Right ventricle myocardium inferior (tissue), 1 donor: ENCODE data around the gene PRRC2B. TPM values are rescaled to one million over a fixed set of nuclear protein-coding genes. Genes with fewer than 3 reads are reported as not detected.
"Not testable (repeated sequence)": the region's sequence is repeated elsewhere in the genome, so short reads cannot be mapped to it uniquely, and the experiment has no call there.

Source experiments
- ATAC-seq: fragments of 200-7000 bp; cut with Tn5 transposase; one replicate; pipeline ENCODE4 v1.9.1; 2020; ENCODE audit warnings: mild to moderate bottlenecking, moderate library complexity
- DNase-seq: peaks from one replicate; pipeline ENCODE4 v3.0.0; 2021; ENCODE audit errors: missing footprints
- intact Hi-C: fragments of 100-400 bp; cut with DNase I; formaldehyde crosslinking; loops from one replicate; pipeline ENCODE4 v1.11.0; 2022
- total RNA-seq: library from RNA; stranded (reverse); fragmentation: NEBNext Ultra II Directional; extraction: Animal tissue kit (Norgen Biotek cat#: 25700); gene quantifications from one replicate; pipeline ENCODE4 v1.2.1, GENCODE V29; 2021
- donor health status: DM: no; HTN: yes; CAD: no; lungs with severe emphysema.

The PRRC2B gene
- total RNA-seq, 1 donor from 2014 or later, result 142 TPM

DNA sequence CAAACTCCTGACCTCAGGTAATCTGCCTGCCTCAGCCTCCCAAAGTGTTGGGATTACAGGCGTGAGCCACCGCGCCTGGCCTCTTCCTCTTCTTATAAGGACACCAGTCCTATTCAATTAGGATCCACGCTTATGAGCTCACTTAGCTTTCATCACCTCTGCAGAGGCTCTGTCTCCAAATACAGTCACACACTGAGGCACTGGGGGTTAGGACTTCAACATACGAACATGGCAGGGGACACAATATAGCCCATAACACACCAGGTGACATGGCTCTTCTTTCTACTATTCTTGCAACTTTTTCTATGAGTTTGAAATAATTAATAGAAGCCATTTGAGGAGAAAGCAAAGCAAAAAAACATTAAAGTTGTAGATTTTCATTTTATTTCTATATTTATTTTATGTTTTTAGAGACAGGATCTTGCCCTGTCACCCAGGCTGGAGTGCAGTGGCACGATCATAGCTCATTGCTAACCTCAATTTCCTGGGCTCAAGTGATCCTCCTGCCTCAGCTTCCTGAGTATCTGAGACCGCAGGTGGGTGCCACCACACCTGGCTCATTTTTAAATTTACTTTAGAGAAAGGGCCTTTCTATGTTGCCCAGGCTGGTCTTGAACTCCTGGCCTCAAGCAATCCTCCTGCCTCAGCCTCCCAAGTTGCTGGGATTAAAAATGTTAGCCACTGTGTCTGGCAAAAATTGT lies 145.5 kb downstream of the PRRC2B start:
- intact Hi-C loops, result no loop called here
- ATAC-seq (no peak), DNase-seq (no peak)

GRCh38 chr9:131543141-131543540 lies 149.3 kb downstream of the PRRC2B start:
- ATAC-seq (no peak), DNase-seq (no peak)
- intact Hi-C loops, result no loop called here

GRCh38 chr9:131545003-131545785 lies 151.3 kb downstream of the PRRC2B start, which contains the start of gene PRRT1B:
Gene PRRT1B (plus strand): TSS chr9:131545523. CDS start chr9:131545616, 93 bp downstream.
- no peak for DNase-seq

DNA sequence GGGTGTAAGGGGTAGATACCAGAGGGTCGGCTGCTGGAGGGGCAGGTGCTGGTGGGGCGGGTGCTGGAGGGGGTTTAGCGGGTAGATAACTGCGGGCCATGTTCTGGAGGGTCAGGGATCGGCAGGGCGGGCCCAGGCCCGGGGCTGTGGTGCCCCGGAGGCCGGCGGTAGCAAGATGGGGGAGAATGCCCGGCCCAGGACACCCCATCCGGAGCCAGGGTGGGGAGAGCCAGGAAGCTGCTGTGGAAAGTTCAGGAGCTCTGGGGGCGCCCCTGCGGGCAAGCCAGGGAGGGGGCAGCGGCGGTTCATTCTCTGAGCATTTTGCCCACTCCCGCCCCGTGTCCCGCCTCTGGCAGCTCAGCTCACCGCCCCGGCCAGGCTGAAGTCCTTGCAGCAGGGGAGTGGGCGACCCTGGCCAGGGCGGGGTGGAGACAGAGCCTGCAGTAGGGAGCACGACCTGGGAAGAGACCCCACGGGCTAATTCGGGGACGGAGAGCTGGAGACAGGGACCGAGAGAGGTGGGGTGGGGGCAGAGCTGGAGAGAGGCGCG lies 152.0 kb downstream of the PRRC2B start:
- intact Hi-C loops, result no loop called here
- DNase-seq (no peak), ATAC-seq (no peak)

More at GRCh38 chr9:131545003-131545785, 151.3 kb downstream of the PRRC2B start, which contains the start of gene PRRT1B:
- no peak for ATAC-seq
- intact Hi-C loops, result no loop called here

DNA sequence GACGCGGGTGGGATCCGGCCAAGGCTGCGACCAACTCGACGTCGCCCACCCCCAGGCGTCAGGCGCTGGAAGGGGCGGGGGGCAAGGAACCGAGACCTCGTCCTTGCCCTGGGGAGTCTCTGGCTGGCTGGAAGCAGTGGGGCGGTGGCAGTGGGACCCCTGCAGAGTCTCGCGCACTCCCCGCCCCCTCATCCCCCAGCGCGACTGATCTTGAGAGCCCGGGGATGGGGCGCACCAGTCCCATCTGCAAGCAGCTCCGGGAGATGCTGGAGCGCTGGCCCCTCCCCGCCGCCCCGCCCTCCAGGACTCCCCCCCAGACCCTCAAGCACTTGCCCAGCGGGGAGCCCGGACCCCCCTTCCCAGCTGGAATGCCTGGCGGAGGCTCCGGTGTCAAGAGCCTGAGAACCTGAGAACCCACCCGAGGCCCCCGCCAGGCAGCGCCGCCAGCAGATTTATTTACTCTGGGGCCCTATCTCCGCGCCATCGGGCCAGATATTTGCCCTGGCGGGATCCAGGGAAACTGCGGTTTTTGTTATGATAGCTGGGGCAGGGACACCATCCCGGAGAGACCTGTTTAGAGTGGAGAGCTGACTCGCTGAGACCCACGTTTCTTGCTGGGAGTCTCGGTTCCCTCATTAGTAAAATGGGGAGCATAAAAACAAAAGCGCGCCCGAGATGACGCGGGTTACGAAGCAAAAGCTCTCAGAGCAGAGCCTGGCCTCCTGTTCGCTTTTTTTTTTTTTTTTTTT lies 152.6 kb downstream of the PRRC2B start:
- intact Hi-C loops, result no loop called here
- ATAC-seq, result no peak
- no peak for DNase-seq

DNA sequence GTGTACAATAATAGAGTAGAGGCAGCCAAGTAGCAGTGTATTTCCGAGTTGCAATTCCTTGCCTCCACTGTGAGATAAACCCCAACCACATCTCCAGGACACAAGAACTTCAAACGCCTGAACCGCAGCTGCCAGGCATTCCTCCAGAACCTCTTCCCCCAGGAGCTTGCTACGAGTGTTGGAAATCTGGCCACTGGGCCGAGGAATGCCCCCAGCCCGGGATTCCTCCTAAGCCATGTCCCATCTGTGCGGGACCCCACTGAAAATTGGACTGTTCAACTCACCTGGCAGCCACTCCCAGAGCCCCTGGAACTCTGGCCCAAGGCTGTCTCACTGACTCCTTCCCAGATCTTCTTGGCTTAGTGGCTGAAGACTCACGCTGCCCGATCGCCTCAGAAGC lies 155.3 kb downstream of the PRRC2B start:
- ATAC-seq, intact Hi-C loops, DNase-seq: not testable (repeated sequence)

Other genes starting within 250 kb of the PRRC2B start
- 62.9 TPM for gene FAM78A, start 117.6 kb upstream of the PRRC2B start, total RNA-seq
- gene PLPP7, start 104.4 kb upstream of the PRRC2B start, total RNA-seq, result 107 TPM
- 21.2 TPM for gene POMT1, start 108.8 kb downstream of the PRRC2B start, total RNA-seq
- gene UCK1, start 137.2 kb downstream of the PRRC2B start, total RNA-seq, result 23.5 TPM
- gene PRRT1B, start 151.4 kb downstream of the PRRC2B start, total RNA-seq, result not detected